ENCODE data around the gene ELFN1. TPM values are rescaled to one million over a fixed set of nuclear protein-coding genes. Genes with fewer than 3 reads are reported as not detected.

The ELFN1 gene
- total and polyA plus RNA-seq, 9 of the 15 experiments (the other 6 are each of a cell fraction or from before 2014, with no cell fraction given): 0.04 to 0.64 (median 0.18) TPM; not detected in 2

GRCh38 chr7:1735262-1735661 lies 65.2 kb downstream of the ELFN1 start:
- no peak for FAIRE-seq
- intact Hi-C loops (cut with micrococcal nuclease): no loop called here
- H3K27me3 ChIP-seq (ENCODE audit: control insufficient read depth in 2 of 2, insufficient read depth in 2 of 2, low read length in 2 of 2): peaks cover 27 to 51% of the 10 kb centered on the region in 2 experiments; a peak in 3 of 5 replicates
- no peak for ATAC-seq
- peaks cover 0 to 40% of the 10 kb centered on the region in 2 experiments; a peak in 3 of 5 replicates for H3K4me1 ChIP-seq (replicated peaks in 1 of 2; ENCODE audit: control insufficient read depth in 2 of 2, insufficient read depth in 2 of 2, low read length in 2 of 2)
- ChIA-PET CTCF (ENCODE audit: low intra/inter-chr PET ratio) (no interaction called here), POLR2A (no interaction called here)
- H3K9ac ChIP-seq (ENCODE audit: insufficient read depth in 1 of 2, low read depth in 2 of 2, low read length in 2 of 2): peak overlapping the region in 1 of 2 experiments; percentile 65; a peak in 1 of 4 replicates
- TF ChIP-seq SNIP1 (IDR thresholded peaks at IDR 0.05; ENCODE audit: low read depth) (no peak), POLR2G (IDR thresholded peaks at IDR 0.05; ENCODE audit: low read depth, low read length) (peak; percentile 34), ARID3A (IDR thresholded peaks at IDR 0.05; ENCODE audit: borderline replicate concordance, low read depth, low read length) (no peak), ESRRA (IDR thresholded peaks at IDR 0.05; ENCODE audit: borderline replicate concordance, low read depth) (peak; percentile 35; the same call in 1 of the 2 replicates)
- WGBS (ENCODE audit: insufficient coverage, low coverage, missing lambda C conversion rate): 10% methylated on average over 12 of the region's 14 CpGs
- H3K27ac ChIP-seq (ENCODE audit: extremely low read depth, low read depth, low read length): no peak overlapping the region
- in situ Hi-C loops (cut with MboI): no loop called here
- no peak overlapping the region for H2AFZ ChIP-seq (ENCODE audit: low read depth, low read length)
- H3K4me2 ChIP-seq (ENCODE audit: insufficient read depth, low read length): no peak overlapping the region
- peaks cover 4% of the 10 kb centered on the region; the same call in 1 of the 2 replicates for H4K20me1 ChIP-seq (replicated peaks; ENCODE audit: control insufficient read depth, insufficient read depth, low read length)
- no peaks in the 10 kb centered on the region for H3K79me2 ChIP-seq (ENCODE audit: control insufficient read depth, insufficient read depth, low read length)
- no peaks in the 10 kb centered on the region for H3K9me1 ChIP-seq (ENCODE audit: control insufficient read depth, insufficient read depth, low read length)
- no peaks in the 10 kb centered on the region for H3K9me3 ChIP-seq (replicated peaks; ENCODE audit: control insufficient read depth, insufficient read depth, low read depth, low read length)
- no peak overlapping the region for H3K4me3 ChIP-seq
- BruUV-seq (replicated peaks): no TSS peak
- DNase-seq (ENCODE audit: extremely low read depth in 1 of 4, low spot score in 3 of 4): no peak
- peaks cover 13% of the 10 kb centered on the region; the same call in 1 of the 3 replicates for H3K36me3 ChIP-seq (ENCODE audit: control insufficient read depth, insufficient read depth, low read length)
